GM21723 (cell line): ENCODE data around the gene NDUFA9.
A peak's percentile ranks its signal among the peaks of the same experiment; 100 is the strongest.

ENCODE experiments used
- ATAC-seq: cut with Tn5 transposase; IDR thresholded peaks from one replicate; pipeline ENCODE4 v1.9.1; 2021; ENCODE audit warnings: mild to moderate bottlenecking, moderate library complexity; ENCODE audit not compliant: unreplicated experiment

The NDUFA9 gene

DNA sequence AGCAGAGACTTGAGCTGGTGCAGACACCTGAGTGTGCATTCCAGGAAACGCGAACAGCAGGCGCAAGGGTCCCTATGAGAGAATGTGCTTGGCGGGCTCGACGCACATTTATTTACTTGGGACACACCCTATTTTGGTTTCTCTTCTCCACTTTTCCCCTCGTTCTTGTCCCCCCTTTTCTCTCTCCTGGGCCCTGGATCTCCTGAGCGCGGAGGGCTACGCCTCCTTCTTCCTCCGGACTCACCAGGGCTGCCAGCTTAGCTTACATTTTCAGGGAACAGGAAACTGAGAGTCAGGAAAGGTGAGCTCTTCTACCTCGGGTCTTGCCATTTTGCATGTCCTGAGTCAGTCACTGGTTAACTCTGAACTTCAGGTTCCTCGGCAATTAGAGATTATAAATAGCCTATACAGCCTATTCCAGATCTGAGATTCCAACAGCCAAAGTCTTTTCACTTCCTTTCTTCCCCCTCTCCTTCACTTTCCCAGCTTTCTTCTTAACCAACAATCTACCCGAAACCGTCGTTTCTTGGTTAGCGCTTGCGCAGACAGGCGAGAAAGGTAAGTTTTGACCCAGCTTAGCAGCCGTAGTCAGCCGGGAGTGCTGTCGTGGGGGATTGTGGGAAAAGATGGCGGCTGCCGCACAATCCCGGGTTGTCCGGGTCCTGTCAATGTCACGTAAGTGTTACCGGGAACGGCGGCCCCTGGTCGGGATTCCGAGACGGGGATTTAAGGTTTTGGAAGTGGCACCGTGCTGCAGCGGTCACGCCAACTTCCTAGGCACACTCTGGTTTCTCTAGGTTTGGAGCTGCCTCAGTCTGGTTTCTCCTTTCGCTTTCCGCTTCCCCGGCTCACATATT is at the start of gene NDUFA9, which contains the start of gene AKAP3:
NDUFA9 (plus strand) TSS at position 614 of the 857 bp plus-strand sequence; CDS start at position 627, 13 bp downstream.
AKAP3 (minus strand) TSS at position 551 of the 857 bp plus-strand sequence. CDS start 10,855 bp downstream, outside the sequence.
- peak; percentile 74 for ATAC-seq

DNA sequence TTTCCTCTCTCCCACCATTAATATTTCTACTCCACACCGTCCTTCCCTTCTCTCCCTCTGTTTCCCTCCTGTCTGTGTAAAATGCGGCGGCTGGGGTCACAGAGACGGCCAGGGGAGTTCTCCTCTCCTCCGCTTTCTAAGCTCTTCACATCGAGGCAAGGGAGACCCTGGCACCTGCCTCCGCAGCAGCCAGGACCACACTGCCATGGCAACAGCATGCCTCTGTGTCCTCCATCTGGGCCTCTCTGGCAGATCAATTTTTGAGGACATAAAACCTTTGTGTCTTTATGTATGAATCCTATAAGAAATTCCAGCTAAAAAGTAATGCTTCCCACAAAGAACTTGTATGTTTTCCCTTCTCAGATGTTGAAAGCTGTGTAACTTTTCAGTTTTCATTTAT is 45.5 kb upstream of the NDUFA9 start:
- ATAC-seq: no peak

DNA sequence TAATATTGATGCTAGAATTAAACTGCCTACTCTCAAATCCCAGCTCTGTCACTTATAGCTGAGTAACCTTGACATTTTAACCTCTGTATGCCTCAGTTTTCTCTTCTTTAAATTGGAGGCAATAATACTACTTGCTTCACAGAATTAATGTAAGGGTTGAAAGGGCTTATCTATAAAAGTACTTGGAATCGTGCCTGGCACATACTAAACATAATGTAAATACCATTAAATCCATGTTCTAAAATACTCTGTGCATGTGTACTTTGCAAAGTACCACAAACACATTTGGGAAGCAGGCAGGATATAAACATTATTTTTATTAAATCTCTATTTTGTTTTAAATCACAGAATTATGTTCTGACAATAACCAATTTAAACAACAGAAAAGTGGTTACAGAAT is 45.0 kb upstream of the NDUFA9 start:
- no peak for ATAC-seq

DNA sequence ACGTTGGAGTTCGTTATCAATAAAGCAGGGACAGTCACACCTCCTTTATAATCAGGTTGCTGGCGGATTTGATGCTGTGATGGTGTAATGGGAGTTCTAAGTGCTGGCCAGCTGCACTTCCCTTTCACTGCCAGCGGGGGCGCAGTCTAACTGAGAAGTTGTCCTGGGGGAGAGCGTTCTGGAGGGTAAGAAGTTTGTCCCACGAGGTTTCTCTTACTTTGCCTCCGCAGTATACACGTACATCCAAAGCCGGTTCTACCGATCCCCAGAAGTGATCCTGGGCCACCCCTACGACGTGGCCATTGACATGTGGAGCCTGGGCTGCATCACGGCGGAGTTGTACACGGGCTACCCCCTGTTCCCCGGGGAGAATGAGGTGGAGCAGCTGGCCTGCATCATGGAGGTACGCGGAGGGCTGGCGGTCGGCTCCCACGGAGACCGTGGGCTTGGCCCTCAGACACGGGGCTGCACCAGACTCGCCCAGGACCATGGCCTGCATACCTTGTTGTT is 44.2 kb upstream of the NDUFA9 start:
- peak; percentile 93 for ATAC-seq

DNA sequence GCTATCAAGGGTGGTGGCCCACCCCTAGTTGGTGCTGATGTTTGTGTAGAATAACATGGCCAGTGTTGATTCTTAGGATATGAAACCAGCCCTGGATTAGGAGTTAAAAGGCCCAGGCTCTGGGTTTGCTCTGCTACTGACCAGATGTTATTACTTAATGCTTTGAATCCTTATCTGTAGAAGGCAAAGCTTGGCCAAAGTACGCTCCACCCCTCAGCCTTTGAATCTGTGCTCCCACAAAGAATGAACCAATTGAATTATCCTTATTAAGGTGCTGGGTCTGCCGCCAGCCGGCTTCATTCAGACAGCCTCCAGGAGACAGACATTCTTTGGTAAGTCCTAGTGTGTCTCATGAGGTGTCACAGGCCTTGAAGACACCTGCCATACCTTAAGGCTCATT is 41.9 kb upstream of the NDUFA9 start:
- ATAC-seq: no peak

DNA sequence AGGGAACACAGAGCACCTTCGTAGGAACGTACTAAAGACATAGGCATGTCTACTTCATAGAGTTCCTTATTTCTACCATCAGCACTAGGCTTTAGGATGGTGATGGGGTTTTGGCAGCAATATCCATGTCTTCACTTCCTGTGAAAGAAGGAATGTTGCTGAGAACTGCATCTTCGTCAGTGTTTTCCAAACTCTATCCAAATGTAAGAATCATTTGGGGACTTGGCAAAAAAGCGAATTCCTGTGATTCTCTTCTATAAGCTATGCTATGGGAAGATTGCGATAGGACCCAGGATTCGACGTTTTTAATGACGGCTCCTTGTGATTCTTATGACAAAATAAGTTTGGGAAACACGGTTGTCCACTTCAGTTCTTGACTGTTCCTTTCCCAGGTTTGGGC is 39.8 kb upstream of the NDUFA9 start:
- no peak for ATAC-seq

DNA sequence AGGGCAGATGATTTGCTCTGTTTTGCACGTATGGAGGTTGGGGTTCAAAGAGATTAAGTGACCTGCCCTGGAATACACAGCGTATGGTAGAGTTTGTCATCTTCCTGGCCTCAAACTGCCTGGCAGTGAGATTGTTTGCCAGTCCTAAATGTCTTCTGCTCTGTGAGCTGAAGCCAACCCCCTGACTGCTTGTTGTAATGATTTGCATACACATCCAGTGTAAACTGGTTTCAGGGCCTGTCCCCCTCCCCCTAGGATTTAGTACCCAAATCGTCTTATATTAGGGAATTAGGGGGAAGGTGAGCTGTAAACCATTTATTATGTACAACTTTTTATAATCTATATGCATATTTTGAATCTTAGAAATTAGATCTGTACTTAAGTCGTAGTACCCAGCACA is 38.4 kb upstream of the NDUFA9 start:
- ATAC-seq: no peak

DNA sequence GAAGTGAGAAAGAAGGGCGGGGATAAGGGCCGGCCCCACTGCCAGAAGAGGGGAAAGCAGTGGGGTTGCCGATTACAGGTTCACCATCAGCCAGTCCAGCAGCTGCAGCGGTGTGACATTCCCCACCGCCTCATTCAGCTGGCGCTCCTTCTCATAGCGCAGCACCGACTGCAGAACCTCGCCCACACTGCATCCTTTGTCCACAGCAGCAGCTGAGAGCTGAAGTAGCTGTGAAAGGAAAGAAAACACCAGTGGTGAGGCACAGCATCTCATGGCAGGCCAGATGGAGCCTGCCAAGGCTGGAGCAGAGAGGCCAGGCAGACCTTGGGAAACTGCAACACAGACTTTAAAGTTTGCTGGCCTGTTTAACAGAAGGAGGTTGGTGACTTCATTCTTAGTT is 33.2 kb upstream of the NDUFA9 start:
- no peak for ATAC-seq

DNA sequence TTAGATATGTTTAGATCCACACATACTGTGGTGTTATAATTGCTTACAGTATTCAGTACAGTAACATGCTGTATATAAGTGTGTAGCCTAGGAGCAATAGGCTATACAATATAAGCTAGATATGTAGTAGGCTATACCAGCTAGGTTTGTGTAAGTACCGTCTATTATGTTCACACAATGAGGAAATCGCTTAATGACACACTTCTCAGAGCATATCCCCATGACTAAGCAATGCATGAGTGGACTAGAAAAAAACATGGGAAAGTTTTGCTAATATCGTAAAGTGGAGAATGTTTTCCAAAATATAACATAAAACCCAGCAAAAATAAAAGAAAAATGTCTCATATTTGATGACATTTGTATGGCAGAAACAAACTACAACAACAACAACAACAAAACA is 27.4 kb upstream of the NDUFA9 start:
- ATAC-seq: no peak

DNA sequence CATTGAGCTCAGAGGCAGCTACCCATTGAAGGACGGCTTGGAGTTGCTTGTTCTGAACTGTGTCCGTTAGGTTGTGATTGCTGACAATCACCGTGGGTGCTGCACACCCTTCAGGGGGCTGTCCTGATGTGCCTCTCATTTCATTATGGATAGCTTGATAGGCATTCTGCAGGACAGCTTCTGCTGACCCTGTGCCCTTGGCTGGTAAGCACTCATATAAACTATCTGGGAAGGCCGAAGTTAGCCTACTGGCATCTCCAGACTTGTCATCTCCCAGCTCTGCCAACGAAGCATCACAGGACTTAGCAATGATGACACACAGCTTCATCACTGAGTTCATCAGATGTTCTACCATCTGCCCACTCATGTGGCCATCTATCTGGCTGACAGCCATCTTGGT is 22.4 kb upstream of the NDUFA9 start:
- ATAC-seq: no peak

DNA sequence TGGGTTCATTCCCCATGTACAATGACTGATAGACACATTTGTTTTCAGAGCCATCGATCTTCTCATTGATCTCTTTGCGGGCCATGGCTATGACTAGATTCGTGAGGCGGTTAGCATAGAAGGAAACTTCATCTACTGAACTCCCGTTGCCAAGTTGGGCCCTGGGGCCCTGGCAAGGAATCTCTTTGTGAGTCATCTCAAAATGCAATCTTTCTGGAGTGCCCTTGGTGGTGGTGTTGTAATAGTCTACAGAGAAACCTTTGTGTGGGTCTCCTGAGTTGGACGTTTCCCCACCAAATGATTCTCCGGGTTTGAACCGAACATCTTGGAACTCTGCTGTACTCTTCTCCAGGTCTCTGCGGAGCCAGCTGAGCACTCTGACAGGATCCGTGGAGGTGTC is 20.5 kb upstream of the NDUFA9 start:
- ATAC-seq: no peak

DNA sequence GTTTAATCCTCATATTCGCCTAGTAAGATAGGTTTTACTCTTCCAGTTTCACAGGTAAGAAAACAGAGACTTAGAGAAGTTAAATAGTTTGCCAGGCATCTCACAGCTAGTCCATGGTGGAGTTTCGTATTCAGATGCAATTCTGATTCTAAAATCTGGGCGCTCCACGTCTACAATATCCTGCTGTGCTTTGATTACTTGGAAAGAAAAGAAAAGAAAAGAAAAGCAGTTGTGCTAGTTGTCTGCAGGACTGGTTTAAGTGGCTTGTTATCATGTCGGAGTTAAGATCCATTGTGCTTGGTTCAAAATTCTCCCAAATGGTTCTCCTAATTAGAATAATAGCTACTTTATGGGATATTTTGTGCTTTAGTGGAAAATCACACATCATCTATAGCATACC is 18.7 kb upstream of the NDUFA9 start:
- no peak for ATAC-seq

DNA sequence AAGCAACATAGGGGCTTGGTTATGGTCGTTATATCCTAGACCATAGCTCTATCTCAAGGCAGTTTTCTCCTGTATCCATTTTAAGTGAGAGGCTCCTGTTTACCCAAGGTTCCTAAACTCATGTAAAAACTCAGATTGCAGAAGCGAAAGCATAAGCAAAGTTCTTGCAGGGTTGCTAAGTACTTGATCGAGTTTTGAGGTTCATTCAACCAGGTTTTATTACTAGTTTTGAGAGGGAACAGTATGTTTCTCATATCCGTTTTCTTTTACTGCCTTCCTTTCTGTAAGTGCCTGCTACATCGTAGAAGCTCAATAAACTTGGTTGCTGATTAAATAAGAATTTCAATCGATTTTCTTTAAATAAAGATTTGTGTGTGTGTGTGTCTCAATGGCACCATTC is 5.2 kb upstream of the NDUFA9 start:
- ATAC-seq: peak; percentile 64

DNA sequence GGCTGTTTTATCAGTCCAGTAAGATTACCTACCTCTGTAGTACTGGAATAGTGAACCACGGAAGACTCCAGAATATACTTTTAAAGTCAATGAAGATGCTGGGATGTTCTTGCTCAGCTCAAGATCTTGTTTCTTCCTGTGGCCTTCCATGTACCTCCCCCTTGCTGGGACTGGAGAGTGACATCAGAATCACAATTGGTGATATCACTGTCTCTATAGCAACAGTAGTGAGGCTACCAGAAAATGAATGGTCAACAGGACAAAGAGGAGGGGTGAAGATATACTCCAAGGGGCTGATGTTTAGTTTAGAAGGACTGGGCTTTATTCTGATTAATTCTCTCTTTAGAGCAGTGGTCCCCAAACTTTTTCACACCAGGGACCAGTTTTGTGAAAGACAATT is 3.9 kb upstream of the NDUFA9 start:
- no peak for ATAC-seq

DNA sequence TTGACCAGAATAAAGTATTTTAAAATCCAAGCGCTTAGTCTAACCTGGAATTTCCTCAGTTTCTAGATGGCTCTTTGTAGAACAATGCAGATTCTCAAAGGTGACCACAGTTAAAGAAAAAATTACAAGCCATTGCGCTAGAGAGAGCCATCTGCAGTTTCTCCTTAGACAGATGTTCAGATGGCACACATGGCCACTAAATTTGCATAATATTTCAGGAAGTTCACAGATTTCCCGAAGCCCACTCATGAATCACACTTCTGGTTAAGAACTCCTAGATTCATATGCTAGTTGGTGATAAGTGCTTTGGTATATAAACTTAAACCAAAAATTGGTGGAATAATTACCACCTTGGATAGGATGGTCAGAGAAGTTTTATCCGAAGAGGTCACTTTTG is 812 bp upstream of the NDUFA9 start:
- ATAC-seq: peak; percentile 42

DNA sequence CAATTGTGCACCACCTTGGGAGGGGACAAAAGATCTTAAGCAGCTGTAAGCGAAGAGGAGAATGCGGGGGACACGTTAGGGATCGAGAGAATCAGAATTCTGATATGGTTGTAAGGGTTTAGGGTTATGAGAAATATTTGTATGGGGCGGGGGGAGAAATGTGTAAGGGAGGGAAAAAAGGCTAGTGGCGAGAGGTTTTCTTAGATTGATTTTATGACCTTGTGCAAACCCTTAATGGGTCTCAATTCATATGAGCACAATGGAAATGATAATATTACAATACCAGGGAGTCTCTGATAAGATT is 396 bp downstream of the NDUFA9 start:
- no peak for ATAC-seq

DNA sequence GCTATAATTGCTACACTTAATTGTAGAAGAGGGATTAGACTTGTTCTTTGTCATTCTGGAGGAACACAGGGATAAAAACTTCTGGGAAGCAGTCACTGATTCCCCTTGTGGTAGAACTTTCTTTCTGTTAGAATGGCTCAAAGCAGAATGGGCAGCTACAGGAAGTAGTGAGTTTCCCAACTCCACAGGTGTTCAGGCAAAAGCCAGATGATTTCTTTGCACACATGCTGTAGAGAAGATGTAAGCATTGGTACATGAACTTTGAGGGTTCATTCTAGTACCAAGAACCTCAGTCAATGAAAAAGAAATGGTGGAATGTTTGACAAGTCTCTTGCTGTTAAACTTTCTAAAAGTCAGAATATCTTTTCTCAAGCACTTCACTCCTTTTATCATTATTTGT is 4.3 kb downstream of the NDUFA9 start:
- no peak for ATAC-seq

DNA sequence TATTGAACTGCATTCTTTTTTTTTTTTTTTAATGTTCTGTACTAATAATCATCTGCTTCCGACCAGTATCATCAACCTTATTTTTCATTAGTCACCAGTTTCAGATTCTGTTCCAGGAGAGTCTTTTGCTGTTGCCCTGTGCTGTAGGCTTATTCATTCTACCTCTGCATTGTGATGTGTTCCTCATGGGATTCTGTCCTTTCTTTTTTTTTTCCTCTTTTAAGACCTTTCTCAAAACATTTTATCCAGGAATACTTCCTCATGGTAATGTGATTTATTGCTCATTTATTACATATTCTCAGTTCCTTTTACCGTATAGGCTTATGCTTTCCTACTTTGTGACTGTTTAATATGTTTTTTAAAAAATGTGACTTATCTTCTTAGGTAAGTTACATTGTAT is 4.8 kb downstream of the NDUFA9 start:
- ATAC-seq: no peak

DNA sequence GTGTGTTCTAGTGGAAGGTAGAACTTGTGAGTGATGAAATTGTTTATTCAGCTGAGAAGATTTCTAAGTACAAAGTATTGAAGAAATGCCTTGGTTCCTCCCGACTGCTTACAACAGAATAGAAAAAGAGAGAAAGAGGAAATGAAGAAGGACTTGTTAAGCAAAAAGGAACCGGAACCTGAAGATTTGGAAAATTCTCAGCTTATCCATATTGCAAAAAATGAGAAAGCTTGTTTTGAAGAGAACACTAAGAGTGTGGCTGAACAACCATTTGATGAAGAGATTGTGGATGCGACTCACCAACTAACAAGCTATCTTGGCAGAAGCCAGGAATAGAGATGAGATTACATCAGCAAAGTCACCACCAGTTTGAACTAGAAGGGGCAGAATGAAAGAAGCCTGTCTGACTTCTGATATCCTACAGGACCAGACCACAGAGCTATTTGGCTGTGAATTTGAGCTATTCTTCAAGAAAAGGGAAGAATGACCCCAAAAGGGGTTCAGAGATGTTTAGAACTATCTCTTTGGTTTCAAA is 15.1 kb downstream of the NDUFA9 start:
- no peak for ATAC-seq

DNA sequence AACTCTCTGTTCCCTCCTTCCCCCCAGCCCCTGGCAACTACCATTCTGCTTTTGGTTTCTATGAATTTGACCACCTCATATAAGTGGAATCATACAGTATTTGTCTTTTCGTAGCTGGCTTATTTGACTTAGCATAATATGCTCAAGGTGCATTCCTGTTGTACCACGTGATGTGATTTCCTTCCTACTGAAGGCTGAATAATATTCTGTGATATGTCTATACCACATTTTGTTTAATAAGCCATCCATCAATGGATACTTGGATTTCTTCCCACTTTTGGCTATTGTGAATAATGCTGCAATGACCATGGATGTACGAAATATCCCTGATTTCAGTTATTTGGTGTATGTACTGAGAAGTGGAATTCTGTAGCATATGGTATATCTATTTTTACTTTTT is 16.3 kb downstream of the NDUFA9 start:
- ATAC-seq: no peak

DNA sequence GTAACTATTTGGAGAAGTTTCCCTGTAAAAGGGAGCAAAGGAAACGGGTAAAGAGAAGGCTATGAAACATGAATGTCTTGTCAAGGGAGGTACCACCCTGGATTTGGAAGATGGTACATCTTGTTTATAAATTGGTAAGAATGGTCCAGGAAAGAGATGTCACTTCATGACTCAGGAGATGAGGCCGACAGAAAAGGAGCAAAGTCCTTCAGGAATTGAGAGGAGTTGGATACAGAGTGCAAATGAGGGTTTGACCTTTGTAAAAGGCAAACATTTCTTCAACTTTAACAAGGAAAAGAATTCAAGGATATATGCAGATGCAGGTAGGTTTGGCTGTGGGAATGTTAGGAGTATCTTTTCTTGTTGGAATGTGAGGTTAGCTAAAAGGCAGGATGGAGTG is 30.8 kb downstream of the NDUFA9 start:
- ATAC-seq: no peak

DNA sequence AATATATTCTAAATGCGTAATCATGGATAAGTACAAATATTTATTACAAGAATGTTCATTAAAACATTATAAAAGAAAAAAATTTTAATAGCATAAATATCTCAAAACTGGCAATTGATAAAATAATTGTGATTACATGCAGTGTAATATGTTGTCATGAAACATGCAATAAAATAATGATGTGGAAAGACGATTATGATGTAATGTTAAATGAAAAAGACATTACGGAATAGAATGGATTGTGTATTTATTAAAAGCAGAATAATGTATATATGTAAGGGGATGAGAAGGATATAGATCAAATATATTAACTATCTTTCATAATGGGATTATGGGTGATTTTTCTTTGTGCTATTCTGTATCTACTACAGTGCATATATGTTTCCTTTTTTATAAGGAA is 32.8 kb downstream of the NDUFA9 start:
- ATAC-seq: no peak

DNA sequence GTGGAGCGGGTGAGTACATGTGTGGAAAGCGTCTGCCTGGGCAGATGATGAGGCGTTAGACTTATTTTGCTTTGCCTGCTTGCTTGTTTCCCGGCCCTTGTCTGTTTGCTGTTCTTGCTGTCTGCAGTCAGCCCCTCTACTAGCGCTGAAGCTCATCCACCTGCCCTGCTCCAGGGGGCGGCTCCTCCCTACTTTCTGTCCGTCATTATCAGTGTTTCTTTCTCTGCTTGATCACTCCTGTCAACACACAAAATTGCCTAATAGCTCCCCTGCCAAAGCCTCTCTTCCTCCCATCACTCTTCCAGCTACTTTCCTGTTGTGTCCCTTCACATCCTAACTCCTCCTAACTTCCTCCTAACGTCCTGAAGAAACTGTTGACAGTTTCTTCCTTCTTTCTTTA is 36.4 kb downstream of the NDUFA9 start:
- no peak for ATAC-seq
